SIG-M5 treated with dmso at 0.1 percent for 504 hours (cell line): ENCODE results near the gene ELOVL1.
A peak's percentile ranks its signal among the peaks of the same experiment; 100 is the strongest.
"Not testable (repeated sequence)": the region's sequence is repeated elsewhere in the genome, so short reads cannot be mapped to it uniquely, and the experiment has no call there.

ENCODE experiments used
- DNase-seq: peaks from one replicate; lab custom pipeline; 2025; ENCODE audit not compliant: unreplicated experiment; lab: John Stamatoyannopoulos, UW

Gene ELOVL1

DNA sequence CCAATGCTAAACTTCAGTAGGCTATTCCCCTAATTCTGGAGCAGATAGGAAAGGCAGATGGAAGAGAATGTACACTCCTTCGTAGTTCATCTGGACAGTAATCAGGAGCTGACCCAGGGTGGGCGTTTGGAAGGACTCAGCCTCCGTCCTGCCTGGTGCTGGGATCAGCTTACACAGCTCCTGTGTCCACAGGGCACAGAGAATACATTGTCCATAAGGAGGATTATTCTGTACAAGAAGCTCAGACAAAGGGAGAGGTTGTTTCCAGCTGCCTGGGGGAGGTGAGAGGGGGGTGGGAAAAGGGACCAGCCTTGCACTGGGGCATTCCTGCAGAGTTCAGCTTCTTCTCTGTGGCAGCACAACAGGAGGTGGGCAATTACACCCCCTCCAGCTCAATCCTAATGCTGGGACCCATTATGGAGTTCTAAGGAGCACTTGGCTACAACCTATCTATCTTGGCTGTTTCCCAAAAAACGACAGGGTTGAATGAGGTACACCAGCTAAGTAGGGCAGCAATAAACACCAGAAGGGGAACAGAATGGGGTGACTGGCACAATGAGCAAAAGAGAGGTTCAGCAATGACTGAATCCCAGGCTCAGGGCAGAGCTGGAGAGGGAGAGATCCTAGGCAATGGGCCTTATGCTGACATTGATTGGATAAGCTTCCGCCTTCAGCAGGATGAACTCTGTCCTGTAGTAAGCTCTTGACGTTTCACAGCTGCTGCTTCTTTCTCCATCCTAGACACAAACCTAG, 14.4 kb upstream of the ELOVL1 start:
- DNase-seq: no peak

- peak; percentile 71 for DNase-seq
Observed at GRCh38 chr1:43381612-43382011, 13.8 kb upstream of the ELOVL1 start.

DNA sequence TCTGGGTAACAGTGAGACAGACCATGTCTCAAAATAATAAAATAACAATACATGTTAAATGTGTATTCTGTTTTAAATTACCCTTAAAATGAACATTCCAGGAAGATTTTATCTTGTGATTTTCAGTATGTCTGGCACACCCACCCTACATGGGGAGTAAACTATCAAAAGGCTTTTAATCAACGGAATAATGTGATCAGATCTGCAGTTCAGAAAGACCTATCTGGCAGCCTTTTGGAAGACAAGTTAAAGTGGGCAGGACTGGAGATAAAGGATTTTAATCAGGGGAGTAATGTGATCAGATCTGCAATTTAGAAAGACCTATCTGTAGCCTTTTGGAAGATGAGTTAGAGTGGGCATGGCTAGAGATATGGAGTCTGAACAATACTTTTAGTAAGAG, 11.7 kb upstream of the ELOVL1 start:
- no peak for DNase-seq

DNA sequence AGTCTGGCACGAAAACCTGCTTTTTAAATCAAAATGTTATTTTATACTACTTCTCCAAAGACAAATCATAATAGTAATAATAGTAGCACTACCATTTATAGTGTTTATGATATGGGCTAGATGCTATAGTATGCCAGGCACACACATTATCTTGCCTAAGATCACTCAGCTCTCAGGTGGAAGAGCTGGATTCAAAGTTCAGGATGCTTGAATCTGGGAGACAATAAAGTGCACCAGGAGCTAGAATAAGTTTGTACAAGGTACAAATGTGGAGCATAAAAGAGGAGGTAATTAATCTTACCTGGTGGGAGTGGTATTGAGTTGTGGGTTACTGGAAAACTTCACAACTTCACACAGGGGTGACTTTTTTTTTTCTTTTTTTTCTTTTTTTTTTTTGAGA, 10.0 kb upstream of the ELOVL1 start:
- DNase-seq: no peak

- DNase-seq: no peak
Observed at GRCh38 chr1:43376723-43377235, 9.0 kb upstream of the ELOVL1 start.

- no peak for DNase-seq
Observed at GRCh38 chr1:43373066-43373940, 5.5 kb upstream of the ELOVL1 start.

DNA sequence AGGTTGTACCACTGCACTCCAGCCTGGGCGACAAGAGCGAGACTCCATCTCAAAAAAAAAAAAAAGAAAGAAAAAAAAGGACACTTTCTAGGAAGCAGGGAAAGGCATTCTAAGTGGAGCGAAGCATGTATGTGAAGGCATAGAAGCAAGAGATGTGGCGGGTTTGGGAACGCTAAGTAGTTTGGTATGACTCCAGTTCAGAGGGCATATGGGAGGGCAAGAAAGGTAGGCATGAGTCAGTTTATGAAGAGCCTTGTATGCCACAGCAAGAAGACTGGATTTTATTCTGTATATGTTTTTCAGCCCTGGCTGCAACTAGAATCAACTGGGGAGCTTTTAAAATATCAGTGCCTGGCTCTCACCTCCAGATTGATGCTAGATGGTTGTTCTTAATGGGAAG, 4.4 kb upstream of the ELOVL1 start:
- no peak for DNase-seq

- no peak for DNase-seq
Observed at GRCh38 chr1:43370564-43370963, 2.8 kb upstream of the ELOVL1 start.

DNA sequence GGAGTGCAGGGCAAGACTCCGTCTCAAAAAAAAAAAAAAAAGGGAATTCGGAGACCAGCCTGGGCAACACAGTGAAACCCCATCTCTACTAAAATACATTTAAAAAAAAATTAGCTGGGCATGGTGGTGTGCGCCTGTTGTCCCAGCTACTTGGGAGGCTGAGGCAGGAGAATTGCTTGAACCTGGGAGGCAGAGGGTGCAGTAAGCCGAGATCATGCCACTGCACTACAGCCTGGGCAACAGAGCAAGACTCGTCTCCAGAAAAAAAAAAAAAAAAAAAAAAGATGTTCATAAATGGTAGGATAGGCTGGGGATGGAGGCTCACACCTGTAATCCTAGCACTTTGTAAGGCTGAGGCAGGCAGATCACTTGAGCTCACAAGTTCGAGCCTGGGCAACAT, 2.0 kb upstream of the ELOVL1 start:
- DNase-seq: not testable (repeated sequence)

DNA sequence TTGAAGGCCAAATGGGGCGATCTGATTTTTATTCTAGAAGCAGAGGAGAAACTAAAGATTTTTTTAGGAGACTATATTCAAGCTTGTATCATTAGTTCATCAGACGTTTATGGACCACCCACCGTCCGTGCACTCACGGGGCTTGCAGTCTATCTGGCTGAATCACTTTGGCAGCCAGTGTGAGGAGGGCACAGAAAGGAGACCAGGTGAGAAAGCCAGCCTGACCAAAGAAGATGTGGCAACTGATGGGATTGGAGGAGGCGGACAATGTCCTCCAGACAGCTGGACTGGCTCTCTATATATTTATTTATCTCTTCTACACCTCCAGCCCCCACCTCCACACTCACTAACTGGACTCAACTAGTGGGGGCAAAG, 822 bp upstream of the ELOVL1 start:
- DNase-seq: no peak

DNA sequence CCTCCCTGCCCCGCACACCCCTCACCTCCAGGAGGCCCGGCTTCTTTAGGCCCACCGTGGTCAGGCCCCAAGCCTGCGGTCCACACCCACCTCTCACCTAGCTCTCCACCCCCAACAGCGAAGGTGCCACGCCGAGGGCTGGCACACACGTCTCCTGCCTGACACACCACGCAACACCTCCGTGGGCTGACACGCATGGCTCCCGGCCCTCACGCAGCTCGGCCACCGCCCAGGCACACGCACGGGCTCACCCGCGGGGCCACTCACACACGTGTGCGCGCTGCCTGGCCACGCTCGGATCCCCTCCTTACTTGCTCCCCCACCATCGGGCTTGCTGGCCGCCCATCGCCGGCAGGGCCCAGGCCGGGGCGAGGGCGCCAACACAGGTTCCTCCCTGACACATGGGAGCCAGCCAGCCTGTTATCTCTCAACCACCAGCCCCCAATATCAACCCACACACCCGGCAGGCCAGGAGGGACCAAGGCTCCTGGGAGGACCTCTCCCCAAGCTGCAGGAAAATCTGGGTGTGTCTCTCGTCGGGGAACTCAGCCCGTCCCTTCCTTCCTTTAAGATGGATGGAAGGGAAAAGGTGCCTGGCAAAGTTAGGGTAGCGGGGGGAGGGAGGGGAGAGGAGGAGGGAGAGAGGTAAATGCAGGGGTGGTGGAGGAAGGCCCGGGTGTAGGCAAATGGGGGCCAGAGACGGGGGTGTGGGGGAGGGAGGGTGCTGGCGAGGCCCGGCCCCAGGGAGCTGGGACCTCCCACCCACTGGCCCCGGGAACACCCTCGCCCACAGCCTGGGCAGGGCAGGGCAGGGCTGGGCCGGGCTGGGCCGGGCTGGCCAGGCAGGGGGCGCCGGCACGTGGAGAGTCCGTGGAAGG, 546 bp downstream of the ELOVL1 start:
- DNase-seq: peak; percentile 31

GRCh38 chr1:43366601-43367025, 1.2 kb downstream of the ELOVL1 start:
- no peak for DNase-seq

DNA sequence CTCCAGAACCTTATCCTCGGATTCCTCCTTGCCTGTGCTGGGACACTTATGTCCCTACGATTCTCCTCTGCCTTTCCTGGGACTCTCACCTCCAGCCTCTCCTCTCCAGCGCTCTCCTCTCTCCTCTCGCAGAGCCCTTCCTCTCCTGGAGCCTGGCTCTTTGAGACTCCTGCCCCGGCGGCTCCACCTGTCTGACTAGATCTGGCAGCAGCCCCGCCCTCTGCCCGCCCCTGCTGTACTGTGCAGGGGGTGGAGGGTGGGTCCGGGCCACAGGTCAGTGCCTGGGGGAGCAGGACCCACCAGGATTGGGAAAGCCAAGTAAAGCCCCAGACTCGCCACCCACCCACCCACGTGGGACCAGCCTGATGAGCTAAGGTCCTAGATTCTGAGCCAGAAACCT, 1.6 kb downstream of the ELOVL1 start:
- DNase-seq: no peak

DNA sequence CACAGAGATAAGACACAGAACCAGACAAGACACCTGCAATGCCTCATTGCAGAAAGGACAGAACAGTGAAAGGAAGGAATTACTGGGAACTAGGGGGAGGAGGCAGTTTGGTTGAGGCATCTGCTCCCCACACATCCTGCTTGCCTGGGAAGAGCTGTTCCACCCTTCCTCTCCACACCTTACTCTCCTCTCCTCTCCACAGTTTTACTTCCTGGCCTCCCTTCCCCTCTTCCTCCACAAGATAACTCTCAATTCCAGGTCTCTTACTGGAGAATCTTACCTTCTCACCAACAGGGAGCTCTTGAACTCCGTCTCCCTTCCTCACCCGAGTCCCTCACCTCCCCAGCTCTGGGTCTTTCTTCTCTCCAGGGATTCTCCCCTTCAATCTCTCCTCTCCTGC, 2.1 kb downstream of the ELOVL1 start:
- DNase-seq: no peak

GRCh38 chr1:43363935-43364525, 3.8 kb downstream of the ELOVL1 start:
- no peak for DNase-seq

- no peak for DNase-seq
Observed at GRCh38 chr1:43363283-43363934, 4.4 kb downstream of the ELOVL1 start.

DNA sequence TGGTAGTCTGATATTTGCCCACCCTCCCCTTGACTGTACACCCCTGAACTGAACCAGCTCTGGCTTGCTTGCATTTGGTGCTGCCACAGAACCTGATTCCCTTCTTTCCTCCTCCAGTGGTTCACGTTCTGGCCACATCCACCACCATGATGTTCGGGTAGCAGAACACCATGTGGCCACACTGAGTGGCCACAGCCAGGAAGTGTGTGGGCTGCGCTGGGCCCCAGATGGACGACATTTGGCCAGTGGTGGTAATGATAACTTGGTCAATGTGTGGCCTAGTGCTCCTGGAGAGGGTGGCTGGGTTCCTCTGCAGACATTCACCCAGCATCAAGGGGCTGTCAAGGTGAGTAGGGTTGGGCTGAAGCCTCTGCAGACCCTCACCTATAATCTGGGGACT, 7.2 kb downstream of the ELOVL1 start:
- DNase-seq: no peak

- DNase-seq: no peak
Observed at GRCh38 chr1:43359696-43360095, 8.1 kb downstream of the ELOVL1 start.

DNA sequence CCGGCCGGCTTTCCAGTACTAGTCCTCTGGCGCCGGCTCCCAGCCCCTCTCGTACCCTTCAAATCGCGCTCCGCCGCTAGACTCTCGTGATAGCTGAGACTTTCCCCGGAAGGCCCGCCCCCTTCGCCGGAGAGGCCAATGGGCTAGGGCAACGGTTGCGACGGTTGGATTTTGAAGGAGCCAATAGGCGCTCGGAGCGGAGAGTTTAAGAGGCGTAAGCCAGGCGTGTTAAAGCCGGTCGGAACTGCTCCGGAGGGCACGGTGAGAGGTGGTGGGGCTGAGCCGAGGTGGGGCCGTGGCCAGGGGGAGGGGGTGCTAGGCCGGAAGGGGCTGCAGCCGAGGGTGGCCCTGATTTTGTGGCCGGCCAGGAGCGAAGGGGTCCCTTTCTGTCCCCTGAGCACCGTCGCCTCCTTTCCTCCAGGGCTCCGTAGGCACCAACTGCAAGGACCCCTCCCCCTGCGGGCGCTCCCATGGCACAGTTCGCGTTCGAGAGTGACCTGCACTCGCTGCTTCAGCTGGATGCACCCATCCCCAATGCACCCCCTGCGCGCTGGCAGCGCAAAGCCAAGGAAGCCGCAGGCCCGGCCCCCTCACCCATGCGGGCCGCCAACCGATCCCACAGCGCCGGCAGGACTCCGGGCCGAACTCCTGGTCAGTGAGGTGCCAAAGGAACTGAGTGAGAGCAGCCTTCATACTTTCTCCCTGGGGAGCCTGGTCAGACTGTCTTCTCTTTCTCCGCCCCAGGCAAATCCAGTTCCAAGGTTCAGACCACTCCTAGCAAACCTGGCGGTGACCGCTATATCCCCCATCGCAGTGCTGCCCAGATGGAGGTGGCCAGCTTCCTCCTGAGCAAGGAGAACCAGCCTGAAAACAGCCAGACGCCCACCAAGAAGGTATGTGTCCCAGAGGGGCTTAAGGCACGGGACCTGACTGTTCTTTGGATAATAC, 8.8 kb downstream of the ELOVL1 start, which contains the start of gene CDC20:
TSS of gene CDC20 (plus strand) at position 236 of the 948 bp plus-strand sequence. CDS start at position 471, 235 bp downstream.
- DNase-seq: peak; percentile 97
